Endothelial cell of umbilical vein (primary cell): ENCODE results near the gene CLTB. TPM values are rescaled to one million over a fixed set of nuclear protein-coding genes. Genes with fewer than 3 reads are reported as not detected.

Experiments used
- BruUV-seq: library from RNA; stranded (reverse); fragments of 400-500 nt; replicated peaks from 2 replicates; lab custom pipeline; 2021; lab: Mats Ljungman, UMichigan
- CTCF ChIA-PET: fragments of 300-600, 350-600 bp; sonication (Branson Sonifier 250); formaldehyde crosslinking; loops from one replicate; lab custom pipeline; 2021; ENCODE audit warnings: antibody characterized with exemption, inconsistent platforms; lab: Charles Lee
- POLR2A ChIA-PET: fragments of 300-600, 350-600 bp; sonication (Branson Sonifier 250); formaldehyde crosslinking; loops from one replicate; lab custom pipeline; 2021; ENCODE audit warnings: antibody characterized with exemption, inconsistent platforms; lab: Charles Lee
- DNase-seq: peaks from one replicate; pipeline ENCODE4 v3.0.0-alpha.2; 2011; ENCODE audit warnings: low read depth, low spot score
- FAIRE-seq: peaks from 2 replicates; lab custom pipeline; 2011; peaks lifted over from hg19 to GRCh38; lab: Jason Lieb, UNC
- H2AFZ ChIP-seq: 2 replicates; pipeline ENCODE4 v1.6.0; 2012; ENCODE audit warnings: low read depth, low read length, control low read depth, inconsistent platforms
- H3K27ac ChIP-seq: 2 replicates; pipeline ENCODE4 v1.5.1; 2011; ENCODE audit warnings: low read depth, mild to moderate bottlenecking, control low read depth, low read length, moderate library complexity; ENCODE audit not compliant: insufficient read depth
- H3K27me3 ChIP-seq, 2 experiments: 2 replicates each; pipeline versions ENCODE4 v1.6.0 to v1.6.1; 2011; ENCODE audit warnings: low read length in 2 of 2, mixed read lengths in 1 of 2; ENCODE audit not compliant: control insufficient read depth in 2 of 2, insufficient read depth in 2 of 2
- H3K36me3 ChIP-seq, 2 experiments: 2 replicates in 1 of 2; 3 replicates in 1 of 2; pipeline ENCODE4 v1.5.1; 2011; ENCODE audit warnings: low read length in 2 of 2, mild to moderate bottlenecking in 1 of 2, moderate library complexity in 1 of 2; ENCODE audit not compliant: control insufficient read depth in 2 of 2, insufficient read depth in 2 of 2; ENCODE audit errors: extremely low read depth in 1 of 2
- H3K4me1 ChIP-seq: 3 replicates; pipeline ENCODE4 v1.5.1; 2011; ENCODE audit warnings: mild to moderate bottlenecking, low read length; ENCODE audit not compliant: control insufficient read depth, insufficient read depth; ENCODE audit errors: extremely low read depth
- H3K4me2 ChIP-seq: 2 replicates; pipeline ENCODE4 v1.6.1; 2011; ENCODE audit warnings: low read length, control low read depth, mixed read lengths; ENCODE audit not compliant: insufficient read depth
- H3K4me3 ChIP-seq, 3 experiments: fragments of 200-600 bp in 1 of 3; sonication (generic), shearing (Covaris generic) in 1 of 3; replicated peaks in 1 of 3; 2 replicates each; pipeline ENCODE4 v1.5.1; 2011 to 2016; ENCODE audit warnings: control low read depth in 3 of 3, low read length in 3 of 3, mild to moderate bottlenecking in 2 of 3, inconsistent platforms in 1 of 3, low read depth in 1 of 3, moderate library complexity in 1 of 3; ENCODE audit not compliant: insufficient read depth in 1 of 3
- H3K79me2 ChIP-seq: 2 replicates; pipeline ENCODE4 v1.6.0; 2012; ENCODE audit warnings: low read length, inconsistent platforms; ENCODE audit not compliant: control insufficient read depth, insufficient read depth
- H3K9ac ChIP-seq: replicated peaks from 2 replicates; pipeline ENCODE3; 2011; ENCODE audit warnings: low read length, control low read depth; ENCODE audit not compliant: insufficient read depth; ENCODE audit errors: extremely low read depth
- H3K9me1 ChIP-seq: replicated peaks from 3 replicates; pipeline ENCODE4 v1.6.0; 2011; ENCODE audit warnings: mild to moderate bottlenecking, low read length; ENCODE audit not compliant: control insufficient read depth, insufficient read depth; ENCODE audit errors: extremely low read depth
- H3K9me3 ChIP-seq: replicated peaks from 2 replicates; pipeline ENCODE4 v1.5.1; 2012; ENCODE audit warnings: low read length, inconsistent platforms; ENCODE audit not compliant: control insufficient read depth, insufficient read depth
- H4K20me1 ChIP-seq: replicated peaks from 2 replicates; pipeline ENCODE3; 2011; ENCODE audit warnings: mild to moderate bottlenecking, low read length; ENCODE audit not compliant: control insufficient read depth, insufficient read depth; ENCODE audit errors: extremely low read depth
- CTCF ChIP-seq, 2 donors: IDR thresholded peaks; 1 replicate in 1 of 2; 2 replicates in 1 of 2; pipeline ENCODE4 v1.5.1; 2011; ENCODE audit warnings: low read length in 2 of 2, mild to moderate bottlenecking in 2 of 2, moderate library complexity in 2 of 2, control low read depth in 1 of 2, inconsistent platforms in 1 of 2, low read depth in 1 of 2; ENCODE audit not compliant: insufficient read depth in 1 of 2; ENCODE audit errors: extremely low read depth in 1 of 2
- EZH2 ChIP-seq: IDR thresholded peaks from 2 replicates; pipeline ENCODE4 v1.6.1; 2012; ENCODE audit warnings: borderline replicate concordance, low read depth, mild to moderate bottlenecking, moderate library complexity, low read length, inconsistent platforms; ENCODE audit not compliant: severe bottlenecking
- FOS ChIP-seq: IDR thresholded peaks from 2 replicates; pipeline ENCODE4 v1.6.1; 2011; ENCODE audit warnings: mild to moderate bottlenecking, low read length, moderate library complexity, borderline replicate concordance; ENCODE audit not compliant: insufficient read depth
- GATA2 ChIP-seq: IDR thresholded peaks from 2 replicates; pipeline ENCODE4 v1.7.0; 2011; ENCODE audit warnings: low read depth, mild to moderate bottlenecking, moderate library complexity, mixed read lengths, low read length; ENCODE audit not compliant: insufficient read length, insufficient read depth
- JUN ChIP-seq: IDR thresholded peaks from 2 replicates; pipeline ENCODE4 v1.6.1; 2011; ENCODE audit warnings: borderline replicate concordance, low read depth; ENCODE audit not compliant: insufficient read length, insufficient read depth
- MAX ChIP-seq: IDR thresholded peaks from 2 replicates; pipeline ENCODE4 v1.6.1; 2011; ENCODE audit not compliant: insufficient read depth, insufficient read length
- MYC ChIP-seq: IDR thresholded peaks from one replicate; pipeline ENCODE4 v1.6.1; 2011; ENCODE audit warnings: mild to moderate bottlenecking, low read depth, low read length
- POLR2A ChIP-seq: IDR thresholded peaks from 2 replicates; pipeline ENCODE4 v1.6.1; 2012; ENCODE audit warnings: low read depth, mild to moderate bottlenecking, control low read depth, low read length
- POLR2AphosphoS5 ChIP-seq: IDR thresholded peaks from 2 replicates; pipeline ENCODE4 v1.6.1; 2012; ENCODE audit warnings: low read depth, mild to moderate bottlenecking, control low read depth, low read length, moderate library complexity; ENCODE audit not compliant: insufficient read depth
- dilution Hi-C: fragments of 300-500 bp; cut with MboI; formaldehyde crosslinking; loops from one replicate; pipeline ENCODE4 v1.15.0; 2019; ENCODE audit warnings: low sequenced_read_pairs; ENCODE audit not compliant: extremely low pct_ligation_motif_present
- intact Hi-C: fragments of 100-400 bp; cut with micrococcal nuclease; formaldehyde crosslinking; loops from one replicate; pipeline ENCODE4 v1.10.0; 2022
- polyA plus RNA-seq, 4 experiments: library from polyadenylated mRNA; depleted of rRNA in 3 of 4; stranded (reverse) in 3 of 4; unstranded in 1 of 4; fragments of >200 nt; gene quantifications; 2 replicates each; pipeline versions ENCODE4 v1.2.1 to v1.2.3, GENCODE V29; 2011 to 2012; ENCODE audit warnings: missing spikeins in 1 of 4
- total RNA-seq: library from RNA; stranded (reverse); gene quantifications from 2 replicates; pipeline ENCODE4 v1.2.3, GENCODE V29; 2021

CLTB gene
- total and polyA plus RNA-seq, 2 donors (not counting 3 experiments of a cell fraction or from before 2014, with no cell fraction given), result 73.2 to 111 TPM

- Histone ChIP-seq H3K4me3 (no peak overlapping the region), H4K20me1 (no peaks in the 10 kb centered on the region), H3K4me2 (no peak overlapping the region), H2AFZ (no peak overlapping the region), H3K4me1 (peaks cover 9% of the 10 kb centered on the region), H3K9me3 (no peaks in the 10 kb centered on the region), H3K79me2 (no peaks in the 10 kb centered on the region), H3K36me3 (peaks cover 0 to 20% of the 10 kb centered on the region in 2 experiments), H3K9ac (no peak overlapping the region), H3K27me3 (no peaks in the 10 kb centered on the region), H3K27ac (no peak overlapping the region), H3K9me1 (no peaks in the 10 kb centered on the region)
- ChIA-PET POLR2A (interaction anchor here (0.6 kb wide), 1 partner anchor 20 kb away, joined by 3 read pairs; the partner anchor contains the start of genes HIGD2A and NOP16), CTCF (interaction anchor here (1.5 kb wide), 1 partner anchor 237 kb away, joined by 3 read pairs; no protein-coding TSS in a partner anchor)
- intact Hi-C loops (loop anchor here (10.0 kb wide), 1 partner anchor 134 kb away; the partner anchor contains the start of gene SIMC1), dilution Hi-C loops (no loop called here)
- FAIRE-seq (no peak), DNase-seq (no peak)
- no peak for TF ChIP-seq GATA2
- no peak for TF ChIP-seq CTCF (IDR thresholded peaks at IDR 0.05; ENCODE audit: extremely low read depth in 1 of 2, insufficient read depth in 1 of 2, low read depth in 1 of 2, low read length in 2 of 2)
- no peak for TF ChIP-seq EZH2
- TF ChIP-seq FOS, result no peak
- TF ChIP-seq MYC, result no peak
- TF ChIP-seq POLR2AphosphoS5, result no peak
- no peak for TF ChIP-seq JUN
- TF ChIP-seq POLR2A, result no peak
- no peak for TF ChIP-seq MAX
- BruUV-seq, result no TSS peak
Observed at GRCh38 chr5:176368726-176369125, 47.6 kb downstream of the CLTB start.
